ENCODE data around the gene CRIP2. TPM values are rescaled to one million over a fixed set of nuclear protein-coding genes. Genes with fewer than 3 reads are reported as not detected.

The CRIP2 gene
- polyA plus RNA-seq, 3 donors: 132 to 186 (median 153) TPM

- DNase-seq: no peak
These were observed 17.6 kb upstream of the CRIP2 start for GRCh38 chr14:105456736-105457617.

DNA sequence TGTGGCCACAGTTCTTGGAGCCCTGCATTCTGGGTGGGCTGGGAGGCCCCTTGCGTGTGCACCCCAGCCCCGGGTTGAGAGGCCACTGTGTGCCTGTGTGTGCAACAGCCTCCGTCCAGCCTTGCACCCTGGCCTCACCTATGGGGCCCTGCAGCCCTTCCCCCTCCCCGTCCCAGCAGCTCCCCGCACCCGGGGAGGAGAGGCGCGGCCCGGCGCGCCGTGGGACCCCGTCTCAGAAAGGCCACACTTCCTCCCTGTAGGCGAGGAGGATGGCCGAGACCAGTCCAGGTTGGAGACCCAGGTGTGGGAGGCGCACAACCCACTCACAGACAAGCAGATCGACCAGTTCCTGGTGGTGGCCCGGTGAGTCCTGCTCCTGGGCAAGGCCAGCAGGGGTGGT lies 16.6 kb upstream of the CRIP2 start:
- no peak for DNase-seq

- DNase-seq: no peak
These were observed 16.1 kb upstream of the CRIP2 start for GRCh38 chr14:105458571-105458970.

GRCh38 chr14:105460116-105460515 lies 14.5 kb upstream of the CRIP2 start:
- DNase-seq: no peak

DNA sequence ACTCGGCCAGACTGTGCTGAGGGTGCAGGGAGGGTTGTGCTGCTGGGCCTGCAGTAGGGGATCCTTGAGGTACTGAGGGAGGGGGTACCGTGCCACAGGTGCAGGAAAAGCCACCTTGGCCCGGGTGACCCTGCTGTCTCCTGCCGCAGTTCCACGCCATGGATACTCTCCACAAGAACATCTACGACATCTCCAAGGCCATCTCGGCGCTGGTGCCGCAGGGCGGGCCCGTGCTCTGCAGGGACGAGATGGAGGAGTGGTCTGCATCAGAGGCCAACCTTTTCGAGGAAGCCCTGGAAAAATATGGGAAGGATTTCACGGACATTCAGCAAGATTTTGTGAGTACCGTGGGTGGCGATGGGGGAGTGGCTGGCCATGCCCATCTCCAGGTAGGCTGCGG lies 14.0 kb upstream of the CRIP2 start:
- no peak for DNase-seq

DNA sequence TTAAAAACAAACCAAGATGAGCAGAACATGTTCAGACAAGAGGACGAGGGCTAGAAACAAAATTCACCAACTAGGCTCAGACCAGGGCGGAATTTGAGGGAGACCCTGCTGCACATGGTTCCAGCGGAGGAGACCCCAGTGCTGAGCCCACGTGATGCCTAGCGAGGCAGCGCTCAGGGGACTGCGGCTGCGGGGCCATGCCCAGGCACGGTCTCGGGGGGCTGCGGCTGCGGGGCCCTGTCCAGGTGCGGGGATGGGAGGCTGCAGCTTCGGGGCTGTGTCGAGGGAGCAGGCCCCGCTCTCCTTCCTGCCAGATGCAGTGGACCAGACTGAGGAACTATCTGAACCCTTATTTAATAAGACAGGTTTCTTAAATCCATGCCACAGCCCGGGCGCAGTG lies 12.7 kb upstream of the CRIP2 start:
- DNase-seq: no peak

GRCh38 chr14:105464501-105464900 lies 10.1 kb upstream of the CRIP2 start:
- no peak for DNase-seq

GRCh38 chr14:105465209-105466031 lies 9.2 kb upstream of the CRIP2 start:
- no peak for DNase-seq

- no peak for DNase-seq
These were observed 7.9 kb upstream of the CRIP2 start for GRCh38 chr14:105466531-105467248.

GRCh38 chr14:105467249-105467941 lies 7.2 kb upstream of the CRIP2 start:
- no peak for DNase-seq

DNA sequence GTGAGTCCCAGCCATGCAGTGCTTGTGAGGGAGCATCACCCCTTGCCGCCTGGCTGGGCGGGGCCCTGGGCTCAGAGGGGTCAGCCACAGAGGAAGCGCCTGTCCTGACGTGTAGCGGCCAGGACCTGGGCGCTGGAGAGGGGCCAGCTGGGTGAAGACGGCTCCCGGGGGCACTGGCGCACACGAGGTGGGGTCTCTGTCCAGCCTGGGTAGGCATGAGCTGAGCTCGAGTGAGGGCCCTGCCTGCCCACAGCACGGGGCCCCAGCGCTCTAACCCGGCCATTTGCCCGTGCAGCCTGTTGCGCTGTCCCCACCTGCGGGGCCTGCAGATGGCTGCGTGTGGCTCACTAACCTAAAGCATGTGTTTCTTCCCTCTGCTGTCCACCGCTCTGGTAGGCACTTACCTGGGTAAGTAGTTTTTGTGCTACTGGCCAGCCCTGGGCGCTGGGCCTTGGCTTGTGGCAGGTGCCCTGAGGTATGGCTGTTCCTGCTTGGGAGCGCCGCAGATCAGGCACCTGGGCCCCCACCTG lies 6.6 kb upstream of the CRIP2 start:
- no peak for DNase-seq

GRCh38 chr14:105468621-105469241 lies 5.9 kb upstream of the CRIP2 start:
- no peak for DNase-seq

DNA sequence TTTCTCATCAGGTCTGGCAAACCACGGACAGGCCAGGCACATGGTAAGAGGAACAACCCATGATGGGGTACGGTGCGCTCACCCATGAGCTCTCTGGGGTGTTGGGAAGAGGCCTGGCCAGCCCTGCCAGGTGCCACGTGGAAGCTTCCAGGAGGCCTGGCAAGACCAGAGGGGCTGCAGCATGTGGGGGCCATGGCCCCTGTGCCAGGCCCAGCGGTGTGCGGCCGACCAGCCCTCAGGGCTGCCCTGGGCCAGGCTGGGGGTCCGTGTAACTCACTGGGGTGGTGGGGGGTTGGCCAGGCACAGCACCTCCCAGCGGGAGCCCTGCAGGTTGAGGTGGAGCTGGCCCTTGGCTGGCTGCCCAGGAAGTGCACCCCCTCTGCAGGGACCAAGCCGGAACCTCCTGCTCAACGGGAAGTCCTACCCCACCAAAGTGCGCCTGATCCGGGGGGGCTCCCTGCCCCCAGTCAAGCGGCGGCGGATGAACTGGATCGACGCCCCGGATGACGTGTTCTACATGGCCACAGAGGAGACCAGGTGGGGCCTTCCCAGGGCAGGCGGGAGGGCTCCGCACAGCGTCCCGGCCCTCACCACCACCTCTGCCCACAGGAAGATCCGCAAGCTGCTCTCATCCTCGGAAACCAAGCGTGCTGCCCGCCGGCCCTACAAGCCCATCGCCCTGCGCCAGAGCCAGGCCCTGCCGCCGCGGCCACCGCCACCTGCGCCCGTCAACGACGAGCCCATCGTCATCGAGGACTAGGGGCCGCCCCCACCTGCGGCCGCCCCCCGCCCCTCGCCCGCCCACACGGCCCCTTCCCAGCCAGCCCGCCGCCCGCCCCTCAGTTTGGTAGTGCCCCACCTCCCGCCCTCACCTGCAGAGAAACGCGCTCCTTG lies 4.9 kb upstream of the CRIP2 start:
- DNase-seq: no peak

GRCh38 chr14:105470350-105471296 lies 4.0 kb upstream of the CRIP2 start:
- DNase-seq: no peak

DNA sequence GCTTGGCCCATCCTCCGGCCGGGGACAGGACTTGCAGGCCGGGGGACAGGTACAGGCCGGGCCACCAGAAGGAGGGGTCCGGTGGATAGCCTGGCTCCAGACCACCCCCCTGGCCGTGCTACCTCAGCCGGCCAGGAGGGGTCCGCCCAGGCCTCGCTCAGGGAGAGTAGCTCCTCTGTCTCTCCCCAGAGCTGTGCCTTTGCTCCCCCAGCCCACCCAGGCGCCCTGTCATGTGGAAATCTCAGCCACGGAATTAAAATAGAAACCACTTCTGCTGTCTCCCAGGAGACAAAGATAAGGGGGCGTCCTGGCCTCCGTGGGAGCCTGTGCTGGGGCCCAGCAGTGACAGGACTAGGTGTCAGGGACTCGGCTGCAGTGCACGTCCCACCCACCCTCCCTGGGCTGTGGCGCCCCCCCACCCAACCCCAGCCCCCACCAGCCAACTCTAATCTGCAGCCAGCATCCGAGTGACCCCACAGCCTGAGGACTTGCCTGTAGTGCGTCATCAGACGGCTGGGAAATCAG lies 3.3 kb upstream of the CRIP2 start:
- no peak for DNase-seq

- no peak for DNase-seq
These were observed 2.7 kb upstream of the CRIP2 start for GRCh38 chr14:105471823-105472485.

- no peak for DNase-seq
These were observed 2.1 kb upstream of the CRIP2 start for GRCh38 chr14:105472486-105472991.
